ENCODE measurements around the gene KAT7.
"Not testable (repeated sequence)": the region's sequence is repeated elsewhere in the genome, so short reads cannot be mapped to it uniquely, and the experiment has no call there.

KAT7 gene

DNA sequence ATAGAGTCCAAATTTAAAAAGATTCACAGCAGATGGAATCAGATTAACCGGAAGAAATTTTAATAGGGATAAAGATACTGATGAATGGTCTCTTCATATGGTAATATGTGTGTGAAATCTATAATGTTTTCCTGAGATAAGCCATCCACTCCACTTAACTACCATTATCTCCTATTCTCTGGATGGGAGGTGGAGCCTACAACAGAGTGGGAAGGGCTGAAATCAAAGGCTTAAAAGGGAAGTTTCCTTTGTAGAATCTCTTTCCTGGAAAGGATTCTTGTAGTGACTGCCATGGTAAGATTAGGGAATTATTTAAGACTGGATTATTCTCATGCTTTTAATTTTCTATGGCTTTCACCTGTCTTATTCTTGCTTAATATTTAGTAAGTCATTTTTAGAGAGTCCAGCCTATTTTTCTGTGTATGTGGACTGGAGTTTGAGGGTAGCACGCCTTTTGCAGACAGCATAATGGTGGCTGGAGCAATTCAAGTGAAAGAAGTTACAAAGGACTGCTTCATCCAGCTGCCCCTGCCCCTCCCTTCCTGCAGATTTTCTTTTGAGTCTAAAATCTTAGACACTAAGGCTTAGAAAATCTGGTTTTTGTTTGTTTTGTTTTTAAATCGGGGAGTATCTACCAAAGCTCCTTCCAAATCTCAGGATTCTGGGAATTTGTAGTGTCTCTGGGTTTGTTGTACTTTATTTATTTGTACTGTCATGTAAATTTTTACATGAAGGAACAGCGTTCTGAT, 26.5 kb downstream of the KAT7 start:
- no peak for DNase-seq

DNA sequence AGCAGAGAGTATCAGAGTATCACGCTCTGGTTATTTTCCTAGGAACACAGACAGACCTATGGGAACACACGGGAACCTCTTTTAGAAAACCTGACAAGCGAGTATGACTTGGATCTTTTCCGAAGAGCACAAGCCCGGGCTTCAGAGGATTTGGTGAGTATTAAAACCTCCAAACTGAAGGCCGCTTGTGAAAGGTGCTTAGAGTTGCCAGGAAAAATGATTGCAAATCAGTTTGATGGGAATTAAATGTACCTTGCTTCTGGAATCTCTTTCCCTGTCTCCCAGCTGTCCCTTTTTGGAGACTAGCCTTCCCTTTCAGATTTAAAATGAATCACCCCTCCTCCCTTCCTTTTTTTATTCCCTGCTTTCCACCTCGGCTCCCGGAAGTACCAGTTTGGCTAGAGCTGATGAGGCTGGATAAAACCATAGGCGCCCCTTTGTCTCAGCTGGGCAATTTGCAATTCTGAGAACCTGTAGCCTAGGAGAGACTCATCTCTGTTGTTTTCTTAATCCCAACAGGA, 27.3 kb downstream of the KAT7 start:
- DNase-seq, result no peak

DNA sequence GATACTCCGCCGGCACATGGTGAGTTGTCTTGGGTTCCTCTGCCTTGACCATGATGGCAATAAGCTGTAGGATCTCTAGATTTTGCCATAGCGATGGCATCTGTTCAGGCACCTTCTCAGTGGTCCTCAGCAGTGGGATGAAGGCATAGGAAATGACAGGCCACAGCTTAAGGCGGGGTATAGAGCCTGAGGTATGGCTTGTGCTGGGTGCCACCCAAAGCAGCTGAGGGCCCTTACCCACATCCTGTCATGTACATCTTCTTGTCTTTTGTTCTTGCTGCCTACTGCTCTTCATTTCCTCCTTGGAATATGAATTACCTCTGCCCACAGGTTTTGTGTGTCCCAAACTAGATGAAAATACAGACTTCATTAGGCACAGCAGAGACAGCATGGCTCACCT, 29.5 kb downstream of the KAT7 start:
- DNase-seq, result no peak

- no peak for DNase-seq
These were observed 30.7 kb downstream of the KAT7 start for GRCh38 chr17:49819138-49819537.

GRCh38 chr17:49819651-49820050, 31.2 kb downstream of the KAT7 start:
- no peak for DNase-seq

- no peak for DNase-seq
These were observed 32.3 kb downstream of the KAT7 start for GRCh38 chr17:49820773-49821172.

DNA sequence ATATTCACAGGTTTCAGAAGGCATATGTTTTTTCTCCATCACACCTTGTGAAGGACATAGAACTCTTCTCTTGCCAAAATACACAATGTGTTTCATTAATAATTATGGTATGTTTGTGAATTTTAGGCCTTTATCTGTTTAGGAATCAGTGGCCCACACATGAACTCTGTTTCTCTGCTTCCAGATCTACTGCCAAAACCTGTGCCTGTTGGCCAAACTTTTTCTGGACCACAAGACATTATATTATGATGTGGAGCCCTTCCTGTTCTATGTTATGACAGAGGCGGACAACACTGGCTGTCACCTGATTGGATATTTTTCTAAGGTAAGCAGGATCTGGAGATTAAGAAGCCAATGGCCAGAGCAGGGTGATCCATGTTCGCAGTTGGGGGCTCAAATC, 33.0 kb downstream of the KAT7 start:
- DNase-seq, result no peak

DNA sequence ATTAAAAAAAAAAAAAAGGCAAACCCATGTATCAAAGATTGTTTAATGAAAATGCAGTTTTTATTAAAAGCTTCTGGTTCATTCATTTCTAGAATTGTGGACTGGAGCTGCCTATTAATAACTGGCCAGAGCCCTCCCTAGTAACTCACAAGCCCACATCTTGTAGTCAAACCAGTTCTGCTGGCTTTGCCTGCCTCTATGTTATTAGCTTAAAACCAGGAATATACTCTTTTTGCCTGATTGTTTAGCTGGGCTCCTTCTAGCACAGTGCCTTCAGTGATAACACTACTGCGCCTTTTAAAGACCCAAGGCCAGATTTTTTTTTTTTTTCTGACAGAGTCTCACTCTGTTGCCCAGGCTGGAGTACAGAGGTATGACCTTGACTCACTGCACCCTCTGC, 33.4 kb downstream of the KAT7 start:
- no peak for DNase-seq

GRCh38 chr17:49822829-49823228, 34.3 kb downstream of the KAT7 start:
- no peak for DNase-seq

- DNase-seq, result no peak
These were observed 35.1 kb downstream of the KAT7 start for GRCh38 chr17:49823614-49824013.

- DNase-seq, result no peak
These were observed 37.2 kb downstream of the KAT7 start for GRCh38 chr17:49825645-49826044.

GRCh38 chr17:49828325-49828724, 39.8 kb downstream of the KAT7 start:
- DNase-seq, result not testable (repeated sequence)

DNA sequence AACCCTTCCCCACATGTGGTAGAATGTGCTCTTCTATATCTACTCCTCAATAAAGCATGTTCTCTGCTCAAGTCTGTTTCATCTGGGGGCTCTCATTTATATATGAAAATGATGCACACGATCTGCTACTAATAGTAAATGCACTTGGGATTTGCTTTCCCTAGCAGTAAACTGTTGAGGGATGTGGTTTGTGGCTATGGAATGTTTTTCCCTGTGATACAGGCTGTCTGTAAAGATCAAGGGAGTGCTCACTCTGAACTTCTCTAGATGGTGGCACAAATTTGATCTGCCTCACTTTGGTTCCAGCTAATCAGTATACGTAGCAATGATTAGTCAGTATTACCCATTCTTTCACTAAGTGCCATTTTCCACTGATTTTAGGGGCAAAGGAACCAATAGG, 40.5 kb downstream of the KAT7 start:
- no peak for DNase-seq

DNA sequence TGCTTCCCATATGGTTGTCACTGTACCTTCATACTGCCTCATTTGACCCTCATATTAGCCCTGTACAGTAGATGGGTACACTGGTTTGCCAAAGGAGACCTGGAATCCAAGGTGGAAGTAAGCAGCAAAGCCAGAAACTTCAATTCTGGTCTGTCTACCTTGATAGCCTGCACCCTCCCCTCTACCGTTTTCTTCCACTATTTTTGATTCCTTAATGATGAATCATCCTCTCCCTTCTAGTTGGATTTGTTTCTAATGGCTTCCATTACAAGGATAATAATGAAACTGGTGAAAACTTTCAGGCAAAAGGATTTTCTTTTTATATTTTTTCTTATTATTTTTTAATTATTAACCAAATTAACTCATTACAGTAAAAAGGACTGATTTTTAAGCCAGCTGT, 42.1 kb downstream of the KAT7 start:
- no peak for DNase-seq

GRCh38 chr17:49832840-49833599, 44.5 kb downstream of the KAT7 start:
- no peak for DNase-seq

- no peak for DNase-seq
These were observed 45.8 kb downstream of the KAT7 start for GRCh38 chr17:49834118-49834743.

DNA sequence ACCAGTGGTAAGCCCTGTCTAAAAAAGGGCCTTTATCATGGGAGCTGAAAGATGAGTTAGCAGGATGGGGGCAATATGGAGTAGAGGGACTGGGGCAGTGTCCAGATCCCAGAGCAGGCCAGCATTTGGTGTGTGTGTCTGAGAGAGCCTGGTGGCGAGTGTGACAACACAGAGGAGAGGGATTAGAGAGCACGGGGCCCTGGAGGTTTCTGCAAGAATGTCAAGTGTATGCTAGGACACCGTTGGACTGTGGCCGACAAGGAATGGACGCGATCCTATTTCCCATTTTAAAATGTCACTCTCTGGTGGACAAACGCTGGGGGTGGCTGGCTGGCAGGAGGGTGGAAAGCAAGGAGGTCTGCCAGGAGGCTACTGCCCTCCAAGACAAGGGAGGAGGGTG, 47.0 kb downstream of the KAT7 start:
- DNase-seq, result no peak

GRCh38 chr17:49836111-49837030, 47.9 kb downstream of the KAT7 start:
- peak; percentile 36 for DNase-seq

- DNase-seq, result no peak
These were observed 51.0 kb downstream of the KAT7 start for GRCh38 chr17:49839455-49839854.

GRCh38 chr17:49841548-49841947, 53.1 kb downstream of the KAT7 start:
- no peak for DNase-seq

- no peak for DNase-seq
These were observed 53.9 kb downstream of the KAT7 start for GRCh38 chr17:49842371-49842770.

GRCh38 chr17:49842846-49843245, 54.4 kb downstream of the KAT7 start:
- DNase-seq, result no peak
